ENCODE measurements around the gene DNAJC8.

Gene DNAJC8

GRCh38 chr1:28199328-28200233 lies 33.2 kb downstream of the DNAJC8 start:
- no peak for DNase-seq (ENCODE audit: low spot score)

- no peak for DNase-seq (ENCODE audit: low spot score)
These were observed 35.0 kb downstream of the DNAJC8 start for GRCh38 chr1:28197682-28198415.

GRCh38 chr1:28196330-28196729 lies 36.5 kb downstream of the DNAJC8 start:
- DNase-seq (ENCODE audit: low spot score) = no peak

GRCh38 chr1:28195780-28196179 lies 37.0 kb downstream of the DNAJC8 start:
- no peak for DNase-seq (ENCODE audit: low spot score)

GRCh38 chr1:28194326-28195035 lies 38.3 kb downstream of the DNAJC8 start:
- no peak for DNase-seq (ENCODE audit: low spot score)

DNA sequence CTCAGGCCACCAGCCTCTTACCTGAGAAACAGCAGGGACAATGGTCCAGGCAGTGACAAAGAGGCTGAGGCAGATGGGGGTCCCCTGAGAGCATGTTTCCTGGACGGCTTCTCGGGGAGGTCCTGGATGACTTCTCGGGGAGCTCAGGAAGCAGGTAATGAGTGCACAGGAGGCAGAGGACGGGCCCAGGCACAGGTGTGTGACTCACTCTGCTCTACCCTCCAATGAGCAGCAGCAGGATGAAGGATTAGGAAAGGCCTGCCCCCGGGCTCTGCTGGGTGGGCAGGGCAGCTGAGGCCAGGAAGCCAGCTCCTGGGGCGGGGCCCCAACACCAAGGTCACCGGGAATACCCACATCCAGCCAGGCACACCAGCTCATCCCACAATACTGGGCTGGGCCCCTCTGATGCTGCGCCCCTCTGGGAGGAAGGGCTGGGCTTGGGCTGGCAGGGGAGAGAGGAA lies 39.1 kb downstream of the DNAJC8 start:
- DNase-seq (ENCODE audit: low spot score) = no peak

- no peak for DNase-seq (ENCODE audit: low spot score)
These were observed 41.7 kb downstream of the DNAJC8 start for GRCh38 chr1:28190996-28191645.

DNA sequence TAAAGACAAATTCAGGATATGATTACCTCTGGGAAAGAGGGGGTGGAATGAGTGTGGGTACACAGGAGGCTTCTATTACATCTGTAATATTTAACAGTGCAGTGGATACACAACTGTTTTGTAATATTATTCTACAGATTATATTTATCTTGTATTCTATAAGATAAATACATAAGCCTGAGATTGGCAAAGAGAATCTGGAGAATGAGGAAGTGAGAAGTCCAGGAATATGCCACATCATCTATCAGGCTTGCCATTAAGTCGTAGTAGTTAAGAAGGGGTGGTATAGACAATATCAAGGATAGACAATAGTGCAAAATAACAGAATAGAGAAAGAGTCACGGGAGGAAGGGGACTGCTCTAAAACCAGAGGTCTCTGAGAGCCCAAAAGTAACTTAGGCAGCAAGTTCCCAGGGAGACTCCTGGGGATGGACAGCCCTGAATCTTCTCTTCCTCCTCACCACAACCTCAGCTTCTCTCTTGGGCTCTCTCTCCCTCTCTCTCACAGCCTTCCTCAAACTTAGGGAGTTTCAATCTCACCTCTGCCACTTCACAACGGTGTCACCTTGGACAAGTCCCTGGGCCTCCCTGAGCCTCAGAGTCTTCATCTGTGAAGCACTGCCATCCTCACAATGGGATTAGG lies 42.4 kb downstream of the DNAJC8 start:
- DNase-seq (ENCODE audit: low spot score) = no peak

- DNase-seq (ENCODE audit: low spot score) = no peak
These were observed 47.8 kb downstream of the DNAJC8 start for GRCh38 chr1:28185071-28185470.

GRCh38 chr1:28180306-28181305 lies 52.2 kb downstream of the DNAJC8 start:
- DNase-seq (ENCODE audit: low spot score) = no peak

GRCh38 chr1:28178690-28179485 lies 53.9 kb downstream of the DNAJC8 start:
- no peak for DNase-seq (ENCODE audit: low spot score)

GRCh38 chr1:28176492-28177470 lies 56.0 kb downstream of the DNAJC8 start, which contains the start of gene PTAFR:
PTAFR (minus strand) TSS chr1:28176690; CDS start chr1:28151021, 25,669 bp downstream.
- DNase-seq (ENCODE audit: low spot score) = peak; percentile 24

DNA sequence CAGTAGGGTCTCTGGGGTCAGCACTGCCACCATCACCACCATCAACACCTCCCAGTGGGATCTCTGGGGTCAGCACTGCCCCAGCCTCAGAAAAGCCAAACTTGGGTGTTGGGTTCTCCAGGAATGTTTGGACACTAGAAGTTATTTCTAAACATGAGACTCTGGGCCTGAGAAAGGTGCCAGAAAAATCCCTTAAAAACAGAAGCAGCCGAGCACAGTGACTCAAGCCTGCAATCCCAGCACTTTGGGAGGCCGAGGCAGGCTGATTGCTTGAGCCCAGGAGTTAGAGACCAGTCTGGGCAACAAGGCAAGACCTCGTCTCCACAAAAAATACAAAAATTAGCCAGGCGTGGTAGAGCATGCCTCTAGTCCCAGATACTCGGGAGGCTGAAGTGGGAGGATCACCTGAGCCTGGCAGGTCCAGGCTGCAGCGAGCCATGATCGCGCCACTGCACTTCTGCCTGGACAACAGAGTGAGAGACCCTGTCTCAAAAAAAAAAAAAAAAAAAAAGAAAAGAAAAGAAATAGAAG lies 56.8 kb downstream of the DNAJC8 start:
- no peak for DNase-seq (ENCODE audit: low spot score)

DNA sequence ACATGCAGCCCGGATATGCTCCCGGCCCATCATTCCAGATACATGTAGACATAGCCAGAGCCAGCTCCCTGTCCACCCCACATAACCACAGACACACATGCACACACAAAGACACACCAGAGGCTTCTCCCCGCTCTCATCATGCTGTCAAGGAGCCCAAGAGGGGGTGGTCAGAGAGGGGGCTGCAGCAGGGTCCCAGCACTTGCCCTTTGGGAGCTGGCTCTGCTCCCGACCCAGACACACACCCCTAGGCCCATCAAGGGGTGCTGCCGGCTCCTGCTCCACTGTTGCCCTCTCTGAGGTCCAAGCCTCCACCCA lies 58.9 kb downstream of the DNAJC8 start:
- no peak for DNase-seq (ENCODE audit: low spot score)

DNA sequence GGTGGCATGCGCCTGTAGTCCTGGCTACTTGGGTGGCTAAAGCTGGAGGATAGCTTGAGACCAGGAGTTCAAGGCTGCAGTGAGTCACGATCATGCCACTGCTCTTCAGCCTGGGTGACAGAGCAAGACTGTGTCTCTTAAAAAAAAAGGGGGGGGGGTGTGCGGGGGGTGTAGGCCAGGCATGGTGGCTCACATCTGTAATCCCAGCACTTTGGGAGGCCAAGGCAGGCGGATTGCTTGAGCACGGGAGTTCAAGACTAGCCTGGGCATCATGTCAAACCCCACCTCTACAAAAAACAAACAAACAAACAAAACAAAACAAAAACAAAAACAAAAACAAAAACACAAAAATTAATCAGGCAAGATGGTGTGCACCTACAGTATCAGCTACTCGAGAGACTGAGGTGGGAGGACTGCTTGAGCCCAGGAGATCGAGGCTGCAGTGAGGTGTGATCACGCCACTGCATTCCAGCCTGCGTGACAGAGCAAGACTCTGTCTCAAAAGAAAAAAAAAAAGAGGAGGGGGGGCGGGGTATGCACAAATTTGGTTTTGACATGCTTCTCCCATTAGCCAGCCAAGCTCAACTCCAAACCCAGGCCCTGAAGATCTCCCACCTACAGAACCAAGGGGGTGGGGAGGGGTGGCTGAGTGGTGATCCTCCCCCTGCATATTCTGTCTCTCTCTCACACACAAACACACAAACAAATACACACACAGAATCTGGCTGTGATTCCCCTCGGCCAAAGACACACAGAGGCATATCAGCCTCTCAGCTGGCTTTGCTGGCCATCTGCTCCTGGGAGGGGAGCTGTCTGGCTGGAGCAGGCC lies 59.5 kb downstream of the DNAJC8 start:
- peak; percentile 86 for DNase-seq (ENCODE audit: low spot score)

DNA sequence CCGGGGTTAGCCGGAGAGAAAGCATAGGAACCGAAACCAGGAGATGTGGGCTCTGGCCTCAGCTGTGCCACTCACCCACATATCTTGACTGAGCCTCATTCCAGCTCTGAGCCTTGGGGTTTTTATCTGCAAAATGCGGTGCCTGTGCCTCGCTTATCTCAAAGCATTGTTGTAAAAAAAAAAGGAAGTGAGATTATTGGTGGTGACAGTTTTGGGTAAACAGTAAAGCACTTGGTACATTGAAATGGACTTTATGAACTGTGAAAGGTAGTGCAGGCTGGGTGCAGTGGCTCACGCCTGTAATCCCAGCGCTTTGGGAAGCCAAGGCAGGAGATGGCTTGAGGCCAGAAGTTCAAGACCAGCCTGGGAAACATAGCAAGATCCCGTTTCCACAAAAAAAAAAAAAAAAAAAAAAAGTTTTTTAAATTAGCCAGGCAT lies 60.1 kb downstream of the DNAJC8 start:
- peak; percentile 64 for DNase-seq (ENCODE audit: low spot score)

DNA sequence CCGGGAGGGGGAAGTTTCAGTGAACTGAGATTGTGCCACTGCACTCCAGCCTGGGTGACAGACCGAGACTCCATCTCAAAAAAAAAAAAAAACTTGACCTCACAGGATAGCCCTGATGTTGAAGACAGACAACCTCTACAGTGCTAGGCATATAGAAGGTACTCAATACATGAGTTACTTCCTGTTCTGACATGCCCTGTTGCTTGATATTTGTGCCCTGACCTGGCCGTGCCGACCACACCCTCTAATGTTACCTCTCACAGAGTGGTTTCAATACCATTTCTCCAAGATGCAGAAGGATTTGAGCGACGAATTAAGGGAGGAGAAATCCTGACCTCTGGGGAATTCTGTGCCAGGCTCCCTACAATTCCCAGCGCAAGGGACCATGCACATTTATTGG lies 61.6 kb downstream of the DNAJC8 start:
- no peak for DNase-seq (ENCODE audit: low spot score)

Data from globus pallidus (tissue), 1 donor.